HL-60 (cell line): ENCODE results near the gene DMRTC2.

ENCODE experiments used
- CTCF ChIP-seq: IDR thresholded peaks from one replicate; pipeline ENCODE4 v1.5.1; 2011; ENCODE audit warnings: low read length, control low read depth, inconsistent platforms; ENCODE audit not compliant: insufficient read depth
- GABPA ChIP-seq: IDR thresholded peaks from 2 replicates; pipeline ENCODE4 v1.6.1; 2012; ENCODE audit warnings: low read depth
- POLR2AphosphoS5 ChIP-seq: IDR thresholded peaks from 2 replicates; pipeline ENCODE4 v1.6.1; 2012; ENCODE audit warnings: low read depth

GRCh38 chr19:41872384-41872774 is 27.5 kb downstream of the DMRTC2 start:
- TF ChIP-seq CTCF (no peak), POLR2AphosphoS5 (no peak), GABPA (no peak)
